K562 (cell line): ENCODE results near the gene ANK3. TPM values are rescaled to one million over a fixed set of nuclear protein-coding genes. Genes with fewer than 3 reads are reported as not detected.

Experiments
- ATAC-seq: fragments of 200-7000 bp; cut with Tn5 transposase; 3 replicates; pipeline ENCODE4 v1.9.1; 2020; ENCODE audit warnings: moderate library complexity
- BruUV-seq: library from RNA; stranded (reverse); fragments of 400-500 nt; replicated peaks from 2 replicates; lab custom pipeline; 2021; lab: Mats Ljungman, UMichigan
- CTCF ChIA-PET: fragments of 300-600 bp; formaldehyde crosslinking; extraction: SDS; loops from one replicate; lab custom pipeline; 2021; ENCODE audit warnings: low intra/inter-chr PET ratio; lab: Yijun Ruan, JAX
- POLR2A ChIA-PET: fragments of 300-600, 350-650 bp; sonication (Branson Sonifier 250); formaldehyde crosslinking; extraction: SDS; loops from one replicate; lab custom pipeline; 2021; ENCODE audit warnings: antibody characterized with exemption, inconsistent platforms; lab: Yijun Ruan, JAX
- DNase-seq, 4 experiments: peaks; one replicate each; pipeline versions ENCODE4 v3.0.0 to v3.0.0-alpha.2; 2011 to 2018; ENCODE audit warnings: low spot score in 3 of 4, mixed read lengths in 3 of 4; ENCODE audit errors: extremely low read depth in 1 of 4
- FAIRE-seq: peaks from 2 replicates; lab custom pipeline; 2011; peaks lifted over from hg19 to GRCh38; lab: Jason Lieb, UNC
- H2AFZ ChIP-seq: 2 replicates; pipeline ENCODE4 v1.6.0; 2011; ENCODE audit warnings: low read depth, low read length, control low read depth, inconsistent platforms
- H3K27ac ChIP-seq: fragments of 200-600 bp; 3 replicates; pipeline ENCODE4 v1.8.0; 2011; ENCODE audit warnings: low read depth, mild to moderate bottlenecking, control low read depth, inconsistent platforms, low read length, moderate library complexity, mixed read lengths; ENCODE audit errors: extremely low read depth
- H3K27me3 ChIP-seq, 2 experiments: fragments of 300-600 bp in 1 of 2; 2 replicates in 1 of 2; 3 replicates in 1 of 2; pipeline versions ENCODE4 v1.6.0 to v1.8.0; 2011; ENCODE audit warnings: inconsistent platforms in 2 of 2, low read length in 2 of 2, mild to moderate bottlenecking in 1 of 2, mixed read lengths in 1 of 2, moderate library complexity in 1 of 2; ENCODE audit not compliant: control insufficient read depth in 2 of 2, insufficient read depth in 2 of 2
- H3K36me3 ChIP-seq: fragments of 300-600 bp; 3 replicates; pipeline ENCODE4 v1.8.0; 2011; ENCODE audit warnings: mild to moderate bottlenecking, low read length, inconsistent platforms; ENCODE audit not compliant: control insufficient read depth, insufficient read depth
- H3K4me1 ChIP-seq, 2 experiments: fragments of 200-600 bp in 1 of 2; replicated peaks in 1 of 2; 2 replicates in 1 of 2; 3 replicates in 1 of 2; pipeline versions ENCODE4 v1.5.1 to v1.8.0; 2011; ENCODE audit warnings: inconsistent platforms in 2 of 2, low read length in 2 of 2, mild to moderate bottlenecking in 1 of 2, mixed read lengths in 1 of 2, moderate library complexity in 1 of 2; ENCODE audit not compliant: control insufficient read depth in 2 of 2, insufficient read depth in 2 of 2
- H3K4me2 ChIP-seq: 2 replicates; pipeline ENCODE4 v1.6.1; 2011; ENCODE audit warnings: low read length, control low read depth, inconsistent platforms, mixed read lengths; ENCODE audit not compliant: insufficient read depth
- H3K4me3 ChIP-seq: fragments of 200-600 bp; sonication (generic), shearing (Covaris generic); 2 replicates; pipeline ENCODE4 v1.5.1; 2016; ENCODE audit warnings: control low read depth, inconsistent platforms
- H3K79me2 ChIP-seq: fragments of 200-600 bp; 3 replicates; pipeline ENCODE4 v1.8.0; 2011; ENCODE audit warnings: low read length, inconsistent platforms; ENCODE audit not compliant: control insufficient read depth, insufficient read depth
- H3K9ac ChIP-seq, 2 experiments: 2 replicates each; pipeline versions ENCODE4 v1.6.0 to v1.6.1; 2011; ENCODE audit warnings: low read depth in 2 of 2, low read length in 2 of 2, control low read depth in 1 of 2, inconsistent platforms in 1 of 2, mild to moderate bottlenecking in 1 of 2, mixed read lengths in 1 of 2; ENCODE audit not compliant: insufficient read depth in 1 of 2
- H3K9me1 ChIP-seq: one replicate; pipeline ENCODE4 v1.6.0; 2011; ENCODE audit warnings: inconsistent platforms, mild to moderate bottlenecking, low read length, moderate library complexity; ENCODE audit not compliant: control insufficient read depth, insufficient read depth
- H3K9me3 ChIP-seq: replicated peaks from 2 replicates; pipeline ENCODE4 v1.5.1; 2011; ENCODE audit warnings: low read depth, low read length, inconsistent platforms; ENCODE audit not compliant: control insufficient read depth, insufficient read depth
- H4K20me1 ChIP-seq: replicated peaks from 2 replicates; pipeline ENCODE4 v1.6.1; 2011; ENCODE audit warnings: low read length, inconsistent platforms, mixed read lengths; ENCODE audit not compliant: control insufficient read depth, insufficient read depth
- BACH1 ChIP-seq: fragments of 200-800 bp; sonication (Bioruptor generic); IDR thresholded peaks from 2 replicates; pipeline ENCODE4 v1.6.1; 2016; ENCODE audit warnings: missing genetic modification characterization, missing compliant biosample characterization
- EZH2 ChIP-seq: IDR thresholded peaks from 2 replicates; pipeline ENCODE4 v1.6.1; 2012; ENCODE audit warnings: low read depth, mild to moderate bottlenecking, inconsistent platforms, low read length, borderline replicate concordance
- FOXA3 ChIP-seq, 2 experiments: fragments of 450-650 bp in 1 of 2; sonication (generic) in 1 of 2; formaldehyde crosslinking; IDR thresholded peaks in 1 of 2; conservative IDR thresholded peaks in 1 of 2; 2 replicates each; pipeline versions ENCODE4 v1.4.0 to v1.8.0; 2020 to 2022; ENCODE audit warnings: mild to moderate bottlenecking in 2 of 2, missing genetic modification reagents in 1 of 2
- PHF20 ChIP-seq: fragments of 450-650 bp; IDR thresholded peaks from 2 replicates; pipeline ENCODE4 v1.6.1; 2018; ENCODE audit not compliant: partially characterized antibody
- RNF2 ChIP-seq: sonication (generic); IDR thresholded peaks from 2 replicates; pipeline ENCODE4 v1.6.1; 2016
- WGBS: fragments of 100-300 bp; shearing (Covaris generic); methylation state at CpG from one replicate; pipeline ENCODE4 v1.1.6; 2016; ENCODE audit warnings: low coverage, mixed read lengths; ENCODE audit not compliant: insufficient coverage; ENCODE audit errors: missing lambda C conversion rate; 5-methylcytosine and 5-hydroxymethylcytosine counted together
- in situ Hi-C: fragments of 300-500 bp; cut with MboI; formaldehyde crosslinking; loops from 4 replicates; pipeline ENCODE4 v1.15.0; 2018; ENCODE audit warnings: inconsistent platforms, mixed read lengths
- intact Hi-C: fragments of 100-400 bp; cut with micrococcal nuclease; formaldehyde crosslinking; loops from 2 replicates; pipeline ENCODE4 v1.14.2; 2022
- polyA plus RNA-seq, 8 experiments: library from polyadenylated mRNA; depleted of rRNA in 4 of 8; stranded (reverse) in 5 of 8; unstranded in 3 of 8; fragments of >200 nt; fragmentation: Nextera tagmentation in 2 of 8; fragmentation: Illumina TruSeq in 1 of 8; extraction: Ambion mirVana in 2 of 8; extraction: Trizol in 1 of 8; gene quantifications; 2 replicates each; pipeline versions ENCODE4 v1.2.1 to v1.2.3, GENCODE V29; 2011 to 2014; ENCODE audit warnings: inconsistent platforms in 1 of 8, missing spikeins in 1 of 8
- total RNA-seq, 7 experiments: library from RNA; depleted of rRNA in 6 of 7; stranded (reverse); fragments of >200 nt in 6 of 7; fragmentation: Illumina TruSeq in 2 of 7; extraction: Trizol in 2 of 7; gene quantifications; 2 replicates each; pipeline versions ENCODE4 v1.2.1 to v1.2.3, GENCODE V29; 2011 to 2021; ENCODE audit warnings: low replicate concordance in 1 of 7
- TF ChIP-seq, protein P1 (sequence below): fragments of 250-450 bp; sonication (Bioruptor Pico); IDR thresholded peaks from 2 replicates; pipeline ENCODE4 v1.8.0; 2021; ENCODE audit warnings: borderline replicate concordance, mild to moderate bottlenecking, moderate library complexity; ENCODE audit not compliant: poor library complexity, severe bottlenecking

ANK3 gene
- total and polyA plus RNA-seq, 9 of the 15 experiments (the other 6 are each of a cell fraction or from before 2014, with no cell fraction given) = 10.0 to 32.3 (median 17.9) TPM

- no peak for TF ChIP-seq PHF20
These were observed 121.9 kb downstream of the ANK3 start (continued) for GRCh38 chr10:60267802-60268201.

DNA sequence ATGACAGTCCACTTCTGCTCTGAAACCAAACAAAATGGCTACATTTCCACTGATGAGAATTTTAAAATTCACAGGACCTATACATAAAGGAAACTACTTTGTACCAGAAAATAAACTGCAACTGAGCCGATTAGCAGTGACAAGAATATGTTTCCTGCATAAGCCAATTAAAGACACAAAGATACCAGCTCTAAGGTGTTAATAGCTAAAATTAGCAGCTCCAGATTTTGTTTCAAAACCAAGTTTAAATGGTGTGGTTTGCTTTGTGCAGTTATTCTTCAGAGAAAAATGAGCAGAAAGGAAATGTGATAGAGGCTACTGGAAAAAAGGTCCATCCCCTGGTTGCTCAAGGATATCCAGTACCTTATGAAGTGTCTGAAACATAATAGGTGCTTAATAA, 123.2 kb downstream of the ANK3 start:
- WGBS = 19% methylated on average over 1 of the region's 1 CpG
- Histone ChIP-seq H3K79me2 (no peaks in the 10 kb centered on the region), H3K36me3 (no peaks in the 10 kb centered on the region), H3K9me3 (no peaks in the 10 kb centered on the region), H3K9me1 (no peaks in the 10 kb centered on the region), H4K20me1 (peaks cover 9% of the 10 kb centered on the region; the same call in 1 of the 2 replicates), H3K9ac (no peak overlapping the region), H2AFZ (no peak overlapping the region), H3K4me2 (no peak overlapping the region), H3K4me3 (no peak overlapping the region), H3K4me1 (peaks cover 3 to 21% of the 10 kb centered on the region in 2 experiments; a peak in 3 of 5 replicates), H3K27me3 (no peaks in the 10 kb centered on the region), H3K27ac (no peak overlapping the region)
- in situ Hi-C loops = no loop called here
- DNase-seq = no peak
- no TSS peak for BruUV-seq
- intact Hi-C loops = no loop called here
- ChIA-PET CTCF (no interaction called here), POLR2A (interaction anchor here (0.6 to 0.7 kb wide), 2 partner anchors 26 to 128 kb away, joined by 3 read pairs; no protein-coding TSS in a partner anchor)
- no peak for FAIRE-seq
- no peak for ATAC-seq
- TF ChIP-seq, protein P1, sequence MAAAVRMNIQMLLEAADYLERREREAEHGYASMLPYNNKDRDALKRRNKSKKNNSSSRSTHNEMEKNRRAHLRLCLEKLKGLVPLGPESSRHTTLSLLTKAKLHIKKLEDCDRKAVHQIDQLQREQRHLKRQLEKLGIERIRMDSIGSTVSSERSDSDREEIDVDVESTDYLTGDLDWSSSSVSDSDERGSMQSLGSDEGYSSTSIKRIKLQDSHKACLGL (CRISPR knock-in tag) = no peak
- TF ChIP-seq RNF2 (no peak), FOXA3 (CRISPR knock-in tag; conservative IDR thresholded peaks at IDR 0.05 in 1 of 2, IDR thresholded peaks at IDR 0.05 in 1 of 2) (no peak), BACH1 (tag) (no peak), EZH2 (no peak)
